ENCODE measurements around the gene OSBPL2. TPM values are rescaled to one million over a fixed set of nuclear protein-coding genes. Genes with fewer than 3 reads are reported as not detected.

Gene OSBPL2
- total and polyA plus RNA-seq, 4 donors = 9.9 to 19.7 (median 12.3) TPM

- no peaks in the 10 kb centered on the region for H3K9me3 ChIP-seq (ENCODE audit: control insufficient read depth in 4 of 4, low read length in 3 of 4)
- peaks cover 0 to 55% (median 19%) of the 10 kb centered on the region in 4 donors for H3K36me3 ChIP-seq (ENCODE audit: control insufficient read depth in 4 of 4, insufficient read depth in 3 of 4, low read depth in 1 of 4, low read length in 3 of 4)
- no peaks in the 10 kb centered on the region for H3K27me3 ChIP-seq (ENCODE audit: control insufficient read depth in 4 of 4, insufficient read depth in 4 of 4, low read length in 3 of 4)
- H3K4me3 ChIP-seq (ENCODE audit: low read depth in 1 of 3, low read length in 3 of 3) = no peak overlapping the region
- no peak for TF ChIP-seq FOXA2 (IDR thresholded peaks at IDR 0.05)
- no peak for TF ChIP-seq TAF1 (conservative IDR thresholded peaks at IDR 0.05)
- no peak for DNase-seq (ENCODE audit: low spot score)
- WGBS = 88% methylated on average over 37 of the region's 37 CpGs
- H3K4me1 ChIP-seq (ENCODE audit: control insufficient read depth in 4 of 4, insufficient read depth in 4 of 4, low read length in 3 of 4) = no peaks in the 10 kb centered on the region
- H3K9ac ChIP-seq (ENCODE audit: low read depth in 1 of 2, low read length in 2 of 2) = no peak overlapping the region
- H3K27ac ChIP-seq (ENCODE audit: low read depth in 1 of 2, low read length in 2 of 2) = no peak overlapping the region
Observed at GRCh38 chr20:62333820-62334595, 95.7 kb downstream of the OSBPL2 start.

- no peak overlapping the region for H3K9ac ChIP-seq (ENCODE audit: low read depth in 1 of 2, low read length in 2 of 2)
- no peaks in the 10 kb centered on the region for H3K4me1 ChIP-seq (ENCODE audit: control insufficient read depth in 4 of 4, insufficient read depth in 4 of 4, low read length in 3 of 4)
- H3K27ac ChIP-seq (ENCODE audit: low read depth in 1 of 2, low read length in 2 of 2) = no peak overlapping the region
- no peak overlapping the region for H3K4me3 ChIP-seq (ENCODE audit: low read depth in 1 of 3, low read length in 3 of 3)
- DNase-seq (ENCODE audit: low spot score) = no peak
- 95% methylated on average over 13 of the region's 13 CpGs for WGBS
- TF ChIP-seq YY1 (IDR thresholded peaks at IDR 0.05) = no peak
- H3K27me3 ChIP-seq (ENCODE audit: control insufficient read depth in 4 of 4, insufficient read depth in 4 of 4, low read length in 3 of 4) = no peaks in the 10 kb centered on the region
- no peaks in the 10 kb centered on the region for H3K9me3 ChIP-seq (ENCODE audit: control insufficient read depth in 4 of 4, low read length in 3 of 4)
- H3K36me3 ChIP-seq (ENCODE audit: control insufficient read depth in 4 of 4, insufficient read depth in 3 of 4, low read depth in 1 of 4, low read length in 3 of 4) = peaks cover 3 to 56% (median 20%) of the 10 kb centered on the region in 4 donors
Observed at GRCh38 chr20:62334881-62335280, 96.6 kb downstream of the OSBPL2 start.

- H3K36me3 ChIP-seq (ENCODE audit: control insufficient read depth in 4 of 4, insufficient read depth in 3 of 4, low read depth in 1 of 4, low read length in 3 of 4) = peaks cover 3 to 52% (median 19%) of the 10 kb centered on the region in 4 donors
Observed at GRCh38 chr20:62335532-62335931, 97.2 kb downstream of the OSBPL2 start.

More at GRCh38 chr20:62335532-62335931, 97.2 kb downstream of the OSBPL2 start:
- DNase-seq (ENCODE audit: low spot score) = no peak
- H3K9ac ChIP-seq (ENCODE audit: low read depth in 1 of 2, low read length in 2 of 2) = no peak overlapping the region
- H3K27me3 ChIP-seq (ENCODE audit: control insufficient read depth in 4 of 4, insufficient read depth in 4 of 4, low read length in 3 of 4) = no peaks in the 10 kb centered on the region
- no peak overlapping the region for H3K4me3 ChIP-seq (ENCODE audit: low read depth in 1 of 3, low read length in 3 of 3)
- no peak for TF ChIP-seq FOXA1 (IDR thresholded peaks at IDR 0.05)
- TF ChIP-seq HNF4G (IDR thresholded peaks at IDR 0.05) = no peak
- TF ChIP-seq TAF1 (conservative IDR thresholded peaks at IDR 0.05) = no peak
- TF ChIP-seq GABPA (IDR thresholded peaks at IDR 0.05 in 1 of 2, conservative IDR thresholded peaks at IDR 0.05 in 1 of 2) = no peak
- TF ChIP-seq YY1 (IDR thresholded peaks at IDR 0.05) = no peak
- TF ChIP-seq MAX (IDR thresholded peaks at IDR 0.05) = no peak
- no peak for TF ChIP-seq HNF4A (conservative IDR thresholded peaks at IDR 0.05)
- no peak for TF ChIP-seq SP1 (IDR thresholded peaks at IDR 0.05)
- no peak for TF ChIP-seq RXRA (IDR thresholded peaks at IDR 0.05)
- TF ChIP-seq, protein P1, sequence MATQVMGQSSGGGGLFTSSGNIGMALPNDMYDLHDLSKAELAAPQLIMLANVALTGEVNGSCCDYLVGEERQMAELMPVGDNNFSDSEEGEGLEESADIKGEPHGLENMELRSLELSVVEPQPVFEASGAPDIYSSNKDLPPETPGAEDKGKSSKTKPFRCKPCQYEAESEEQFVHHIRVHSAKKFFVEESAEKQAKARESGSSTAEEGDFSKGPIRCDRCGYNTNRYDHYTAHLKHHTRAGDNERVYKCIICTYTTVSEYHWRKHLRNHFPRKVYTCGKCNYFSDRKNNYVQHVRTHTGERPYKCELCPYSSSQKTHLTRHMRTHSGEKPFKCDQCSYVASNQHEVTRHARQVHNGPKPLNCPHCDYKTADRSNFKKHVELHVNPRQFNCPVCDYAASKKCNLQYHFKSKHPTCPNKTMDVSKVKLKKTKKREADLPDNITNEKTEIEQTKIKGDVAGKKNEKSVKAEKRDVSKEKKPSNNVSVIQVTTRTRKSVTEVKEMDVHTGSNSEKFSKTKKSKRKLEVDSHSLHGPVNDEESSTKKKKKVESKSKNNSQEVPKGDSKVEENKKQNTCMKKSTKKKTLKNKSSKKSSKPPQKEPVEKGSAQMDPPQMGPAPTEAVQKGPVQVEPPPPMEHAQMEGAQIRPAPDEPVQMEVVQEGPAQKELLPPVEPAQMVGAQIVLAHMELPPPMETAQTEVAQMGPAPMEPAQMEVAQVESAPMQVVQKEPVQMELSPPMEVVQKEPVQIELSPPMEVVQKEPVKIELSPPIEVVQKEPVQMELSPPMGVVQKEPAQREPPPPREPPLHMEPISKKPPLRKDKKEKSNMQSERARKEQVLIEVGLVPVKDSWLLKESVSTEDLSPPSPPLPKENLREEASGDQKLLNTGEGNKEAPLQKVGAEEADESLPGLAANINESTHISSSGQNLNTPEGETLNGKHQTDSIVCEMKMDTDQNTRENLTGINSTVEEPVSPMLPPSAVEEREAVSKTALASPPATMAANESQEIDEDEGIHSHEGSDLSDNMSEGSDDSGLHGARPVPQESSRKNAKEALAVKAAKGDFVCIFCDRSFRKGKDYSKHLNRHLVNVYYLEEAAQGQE (IDR thresholded peaks at IDR 0.05) = no peak
- TF ChIP-seq FOXA2 (IDR thresholded peaks at IDR 0.05) = no peak
- no peaks in the 10 kb centered on the region for H3K4me1 ChIP-seq (ENCODE audit: control insufficient read depth in 4 of 4, insufficient read depth in 4 of 4, low read length in 3 of 4)
- H3K27ac ChIP-seq (ENCODE audit: low read depth in 1 of 2, low read length in 2 of 2) = no peak overlapping the region
- WGBS = 94% methylated on average over 6 of the region's 6 CpGs
- no peaks in the 10 kb centered on the region for H3K9me3 ChIP-seq (ENCODE audit: control insufficient read depth in 4 of 4, low read length in 3 of 4)

Measured in liver (tissue), 9 donors.